Umbilical cord (tissue), 2 donors: ENCODE measurements around the gene GRIK4. TPM values are rescaled to one million over a fixed set of nuclear protein-coding genes. Genes with fewer than 3 reads are reported as not detected.

Source experiments
- DNase-seq: peaks from one replicate; pipeline ENCODE4 v3.0.0-alpha.2; 2015; ENCODE audit warnings: low spot score
- total RNA-seq: library from RNA; depleted of rRNA; stranded (reverse); fragments of >200 nt; gene quantifications from one replicate; pipeline ENCODE4 v1.2.3, GENCODE V29; 2014; ENCODE audit warnings: low replicate concordance; ENCODE audit not compliant: insufficient read depth

Gene GRIK4
- total RNA-seq, 1 donor from 2014 or later: 1.2 TPM

DNA sequence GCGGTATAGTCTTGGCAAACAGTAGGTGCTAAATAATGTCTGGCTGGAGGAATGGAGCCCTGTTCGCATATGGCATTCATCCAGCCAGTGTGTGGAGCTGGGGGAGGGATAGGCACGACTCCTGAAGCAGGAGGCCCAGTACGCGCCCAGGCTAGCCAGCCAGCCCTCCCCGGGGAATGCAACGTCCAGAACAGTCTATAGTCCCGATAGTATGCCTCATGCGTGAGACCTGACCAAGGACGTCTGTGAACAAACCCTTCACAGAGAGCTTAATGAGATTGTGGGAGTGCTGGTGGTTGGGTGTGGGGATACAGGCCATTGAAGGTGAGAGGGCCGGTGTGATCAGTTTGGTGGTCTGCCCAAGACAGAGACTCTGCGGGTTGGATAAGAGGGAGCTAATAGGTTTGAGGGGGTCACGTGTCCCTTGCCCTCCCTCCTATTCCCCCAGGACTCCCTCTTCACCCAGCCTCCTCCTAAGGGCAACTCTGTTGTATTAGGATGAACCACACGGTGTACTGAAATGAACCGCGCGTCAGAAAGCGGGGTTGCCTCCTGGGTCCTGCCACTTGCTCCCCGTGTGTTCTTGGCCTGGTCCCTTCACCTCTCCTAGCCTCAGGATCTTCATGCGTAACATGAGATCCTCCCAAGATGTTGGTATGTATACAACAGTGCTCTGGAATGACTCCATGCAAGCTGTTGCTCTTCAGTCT is 987 bp upstream of the GRIK4 start:
- DNase-seq: no peak

DNA sequence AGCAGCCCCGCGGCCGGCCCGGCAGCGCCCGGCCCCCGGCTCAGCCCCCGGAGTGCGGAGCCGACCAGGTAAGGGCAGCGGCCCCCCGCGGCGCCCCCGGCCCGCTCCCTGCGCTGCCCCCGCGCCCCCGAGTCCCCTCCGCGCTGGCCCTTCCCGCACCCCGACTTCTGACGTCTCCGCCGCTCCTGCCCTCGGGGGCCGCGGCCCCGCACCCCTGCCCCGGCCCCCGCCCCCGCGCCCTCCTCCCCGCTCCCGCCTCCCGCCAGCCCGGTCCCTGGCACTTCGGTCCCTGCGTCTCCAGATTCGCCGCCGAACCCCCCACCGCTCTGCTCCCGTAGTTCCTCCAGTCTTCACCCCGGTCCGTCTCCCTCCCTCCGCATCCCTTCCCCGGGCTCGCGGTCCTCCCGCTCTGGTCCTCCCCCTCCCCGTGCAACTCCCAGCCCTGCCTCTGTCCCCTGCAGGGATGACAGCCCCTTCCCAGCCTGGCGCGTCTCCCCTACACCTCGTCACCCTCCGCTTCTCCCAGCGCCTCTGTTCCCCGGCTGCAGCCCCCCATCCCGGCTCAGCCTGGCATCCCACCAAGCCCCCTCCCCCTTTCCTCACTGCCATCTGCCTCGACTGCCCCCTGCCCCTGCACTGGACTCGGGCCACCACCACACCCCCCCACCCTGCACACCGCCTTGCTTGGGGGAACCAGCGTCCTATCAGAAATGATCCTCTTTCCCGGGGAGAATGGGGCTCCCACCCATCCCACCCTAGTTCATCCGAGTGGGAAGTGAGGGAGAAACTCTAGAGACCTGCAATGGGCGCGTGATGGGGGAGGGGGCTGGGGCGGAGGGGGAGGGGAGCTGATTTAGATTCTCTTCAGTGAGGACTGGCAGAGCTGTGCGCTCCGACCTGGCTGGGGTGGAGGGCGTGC is 531 bp downstream of the GRIK4 start:
- no peak for DNase-seq

- DNase-seq: no peak
Measured at GRCh38 chr11:120512739-120513435, 1.3 kb downstream of the GRIK4 start.

DNA sequence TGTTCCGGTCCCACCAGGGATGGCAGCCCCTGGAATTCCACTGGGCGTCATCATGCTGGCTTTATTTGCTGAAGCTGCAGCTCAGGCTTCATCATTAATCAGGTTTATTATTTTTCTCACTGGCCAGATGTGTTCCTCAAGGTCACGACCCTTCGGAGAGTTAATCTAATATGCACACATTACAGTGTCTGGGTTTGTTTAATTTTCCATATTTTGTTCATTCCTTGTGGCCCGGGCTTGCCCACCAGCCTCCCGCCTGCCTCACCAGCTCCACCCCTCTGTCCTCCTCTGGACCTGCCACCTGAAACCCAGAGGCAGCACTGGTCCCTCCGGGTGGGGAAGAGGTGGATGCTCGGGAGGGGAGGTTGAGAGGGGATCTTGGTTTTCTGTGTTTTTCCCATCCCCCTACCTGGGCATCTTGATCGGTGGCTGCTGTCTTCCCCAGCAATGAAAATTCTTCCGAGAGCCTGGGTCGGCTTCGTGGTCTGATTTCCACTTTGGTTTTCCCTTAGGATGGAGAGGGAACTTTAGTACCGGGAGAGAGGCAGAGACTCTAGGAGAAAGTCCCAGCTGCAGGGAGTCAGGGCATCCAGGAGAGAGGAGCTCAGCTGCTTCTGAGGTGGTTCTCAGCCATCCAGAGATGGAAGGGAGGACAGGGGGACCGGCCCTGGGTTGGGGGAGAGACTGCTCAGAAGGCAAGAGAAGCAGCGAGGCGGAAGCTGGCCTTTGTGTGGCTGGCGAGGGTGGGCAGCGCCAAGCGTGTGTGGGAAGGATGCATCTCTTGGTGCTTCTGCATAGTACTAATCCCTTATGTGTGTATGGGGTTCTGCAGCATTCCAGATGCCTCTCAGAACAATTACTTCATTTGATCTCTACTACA is 2.1 kb downstream of the GRIK4 start:
- DNase-seq: no peak

- DNase-seq: no peak
Measured at GRCh38 chr11:120514541-120515121, 3.1 kb downstream of the GRIK4 start.

- DNase-seq: no peak
Measured at GRCh38 chr11:120515186-120515723, 3.7 kb downstream of the GRIK4 start.

- peak; percentile 61 for DNase-seq
Measured at GRCh38 chr11:120516461-120517389, 5.2 kb downstream of the GRIK4 start.

GRCh38 chr11:120517390-120517761 is 5.8 kb downstream of the GRIK4 start:
- peak; percentile 48 for DNase-seq

- DNase-seq: peak; percentile 48
Measured at GRCh38 chr11:120517801-120518291, 6.3 kb downstream of the GRIK4 start.

DNA sequence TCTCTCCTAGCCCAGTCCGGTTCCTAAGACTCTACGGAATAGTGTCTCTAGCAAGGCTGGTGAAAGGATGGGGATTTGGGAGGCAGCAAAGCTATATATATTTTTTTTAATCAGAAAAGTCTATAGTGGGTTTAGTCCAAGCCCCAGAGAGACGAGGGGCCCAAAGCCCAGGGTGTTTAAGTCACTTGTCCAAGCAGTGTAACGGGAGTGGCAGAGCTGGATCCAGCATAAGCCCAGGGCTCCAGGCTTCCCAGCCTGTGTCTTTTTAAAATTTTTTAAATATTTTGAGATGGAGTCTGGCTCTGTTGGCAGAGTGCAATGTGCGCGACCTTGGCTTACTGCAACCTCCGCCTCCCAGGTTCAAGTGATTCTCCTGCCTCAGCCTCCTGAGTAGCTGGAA is 6.8 kb downstream of the GRIK4 start:
- no peak for DNase-seq

- DNase-seq: no peak
Measured at GRCh38 chr11:120519474-120519873, 7.9 kb downstream of the GRIK4 start.

DNA sequence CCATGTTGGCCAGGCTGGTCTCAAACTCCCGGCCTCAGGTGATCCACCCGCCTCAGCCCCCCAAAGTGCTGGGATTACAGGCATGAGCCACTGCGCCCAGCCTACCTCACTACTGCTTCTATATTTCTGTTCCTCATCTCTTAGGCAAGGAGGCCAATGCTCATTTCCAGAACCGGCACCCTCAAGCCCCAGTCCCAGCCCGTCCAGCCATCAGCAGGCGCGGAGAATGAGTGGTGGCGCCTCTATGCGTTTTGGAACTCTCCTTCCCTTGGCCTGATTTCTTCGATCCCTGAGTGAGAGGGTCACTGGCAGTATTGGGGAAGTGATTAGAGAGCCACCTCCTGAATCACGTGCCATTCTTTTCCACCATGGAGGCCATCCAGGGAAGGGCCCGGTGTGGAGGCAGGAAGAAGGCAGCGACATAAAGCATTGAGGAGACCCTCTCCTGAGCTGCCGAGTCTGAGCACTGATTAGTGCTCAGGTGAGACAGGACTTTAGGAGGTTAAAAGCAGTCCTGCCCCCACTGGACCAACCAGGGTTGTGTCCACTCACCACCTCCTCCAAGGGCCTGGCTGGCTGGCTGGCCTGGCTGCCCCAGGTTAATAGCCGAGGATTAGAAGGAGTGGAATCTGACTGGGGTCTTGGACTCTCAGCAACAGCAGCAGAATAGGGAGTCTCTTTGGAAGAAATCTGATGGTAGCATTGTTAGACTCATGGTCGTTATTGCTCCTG is 8.7 kb downstream of the GRIK4 start:
- no peak for DNase-seq

DNA sequence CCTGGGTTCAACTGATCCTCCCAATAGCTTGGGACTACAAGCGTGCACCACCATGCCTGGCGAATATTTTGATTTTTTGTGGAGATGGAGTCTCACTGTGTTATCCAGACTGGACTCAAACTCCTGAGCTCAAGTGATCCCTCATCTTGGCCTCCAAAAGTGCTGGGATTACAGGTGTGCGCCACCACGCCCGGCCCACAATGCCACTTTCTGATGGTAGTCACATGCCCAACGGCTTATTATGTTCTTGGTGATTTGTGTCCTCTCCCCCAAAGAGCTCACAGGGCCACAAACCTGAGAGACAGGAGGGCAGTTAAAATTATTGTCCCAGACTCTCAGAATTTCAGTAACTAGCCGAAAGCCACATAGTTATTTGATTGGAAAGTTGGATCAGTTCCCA is 9.6 kb downstream of the GRIK4 start:
- DNase-seq: no peak

DNA sequence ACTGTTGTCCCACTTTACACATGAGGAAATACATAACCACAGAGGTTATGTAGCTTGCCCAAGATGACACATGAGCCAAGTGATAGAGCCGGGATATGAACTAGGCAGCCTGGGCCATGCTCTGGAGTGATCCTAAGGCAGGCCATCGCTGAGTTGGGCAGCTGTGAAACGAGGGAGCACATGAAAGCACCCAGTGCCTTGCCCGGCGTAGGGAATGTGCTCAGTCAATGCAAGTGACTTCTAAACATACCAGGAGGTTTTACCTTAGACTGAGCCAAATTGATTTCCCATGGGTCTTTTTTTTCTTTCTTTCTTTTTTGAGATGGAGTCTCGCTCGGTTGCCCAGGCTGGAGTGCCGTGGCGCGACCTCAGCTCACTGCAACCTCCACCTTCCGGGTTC is 10.5 kb downstream of the GRIK4 start:
- DNase-seq: no peak

- no peak for DNase-seq
Measured at GRCh38 chr11:120522736-120523135, 11.2 kb downstream of the GRIK4 start.

- DNase-seq: no peak
Measured at GRCh38 chr11:120523196-120523595, 11.6 kb downstream of the GRIK4 start.

DNA sequence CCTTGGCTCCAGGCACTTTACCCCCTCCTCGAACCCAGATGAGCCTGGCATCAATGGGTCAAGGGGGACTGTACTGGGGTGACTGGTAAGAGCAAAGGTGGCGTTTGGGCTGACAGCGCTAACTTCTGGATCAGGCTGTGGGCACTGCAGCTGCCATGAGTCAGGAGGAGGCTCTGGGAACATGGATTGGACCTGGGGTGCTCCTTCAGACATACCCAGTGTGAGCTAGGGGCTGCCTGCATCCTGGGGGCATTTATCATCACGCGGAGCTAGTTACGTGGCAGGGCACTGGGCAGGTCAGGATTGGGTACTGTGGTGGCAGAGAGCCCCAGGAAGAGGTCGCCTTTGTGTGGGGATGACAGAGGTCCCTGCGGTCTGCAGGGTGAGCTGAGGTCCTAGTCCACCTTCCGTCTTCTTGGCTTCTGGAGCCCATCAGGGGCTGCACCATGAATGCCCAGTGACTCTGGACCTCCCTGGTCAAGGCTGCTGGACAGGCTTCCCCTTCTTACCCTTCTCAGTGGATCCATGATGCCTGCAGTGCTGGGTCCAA is 13.1 kb downstream of the GRIK4 start:
- no peak for DNase-seq
